Measurements from ENCODE around the gene KMT2C. TPM values are rescaled to one million over a fixed set of nuclear protein-coding genes. Genes with fewer than 3 reads are reported as not detected.
"Not testable (repeated sequence)": the region's sequence is repeated elsewhere in the genome, so short reads cannot be mapped to it uniquely, and the experiment has no call there.

The KMT2C gene
- total RNA-seq, 2 donors from 2014 or later, result 71.2 to 105 TPM

- H3K27ac Mint-ChIP-seq, result peak overlapping the region; percentile 83 to 92
- ATAC-seq, result peak in 1 of 2 donors; percentile 34
- not testable (repeated sequence) for DNase-seq (ENCODE audit: low spot score); H3K9me3 Mint-ChIP-seq; H3K36me3 Mint-ChIP-seq; H3K27me3 Mint-ChIP-seq
- H3K4me3 Mint-ChIP-seq, result peak overlapping the region; percentile 94
- peaks cover 27 to 38% of the 10 kb centered on the region in 2 donors for H3K4me1 Mint-ChIP-seq (ENCODE audit: low read depth in 2 of 2)
Observed at GRCh38 chr7:152434511-152435383, 1.1 kb downstream of the KMT2C start.

DNA sequence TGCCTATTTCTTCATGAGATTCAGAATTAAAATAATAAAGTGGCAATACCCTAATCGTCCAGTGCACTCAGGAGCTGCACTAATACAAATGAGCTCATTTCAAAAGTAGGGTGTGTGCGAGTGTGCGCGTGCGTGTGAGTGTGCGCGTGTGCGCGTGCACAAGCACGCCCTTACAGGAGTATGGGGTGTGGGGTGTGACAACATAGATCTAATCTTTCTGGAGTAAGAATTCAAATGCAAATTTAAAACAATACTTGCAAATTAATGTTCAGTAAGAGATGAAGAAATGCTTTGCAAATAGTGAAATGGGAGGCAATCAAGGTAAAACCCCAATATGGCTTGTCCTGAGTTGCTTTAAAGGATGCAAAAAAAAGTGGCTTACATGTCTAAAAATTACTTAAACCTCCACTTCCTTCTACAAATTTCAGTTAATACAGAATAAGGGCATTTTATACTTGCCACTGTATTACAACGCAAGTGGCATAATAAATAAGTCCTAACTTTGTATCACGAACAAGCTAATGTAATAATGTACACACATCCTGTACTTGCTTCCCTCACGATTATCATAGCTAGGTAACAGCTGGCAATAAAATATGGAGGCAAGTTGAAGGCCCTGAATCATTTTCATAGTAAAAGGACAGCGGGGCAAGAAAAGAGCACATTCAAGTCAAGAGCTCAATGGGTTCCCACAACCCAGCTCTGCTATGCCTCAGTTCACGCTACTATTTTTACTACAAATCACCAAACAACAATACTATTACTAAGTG lies 1.9 kb downstream of the KMT2C start:
- peak overlapping the region; percentile 94 for H3K4me3 Mint-ChIP-seq
- not testable (repeated sequence) for ATAC-seq; H3K9me3 Mint-ChIP-seq; H3K36me3 Mint-ChIP-seq; H3K27me3 Mint-ChIP-seq; DNase-seq (ENCODE audit: low spot score)
- peaks cover 29 to 41% of the 10 kb centered on the region in 2 donors for H3K4me1 Mint-ChIP-seq (ENCODE audit: low read depth in 2 of 2)
- H3K27ac Mint-ChIP-seq, result peak overlapping the region; percentile 83 to 92

- not testable (repeated sequence) for DNase-seq (ENCODE audit: low spot score); H3K27ac Mint-ChIP-seq; H3K27me3 Mint-ChIP-seq; H3K36me3 Mint-ChIP-seq; H3K9me3 Mint-ChIP-seq; ATAC-seq
- Mint-ChIP-seq H3K4me1 (ENCODE audit: low read depth in 2 of 2) (peaks cover 33 to 44% of the 10 kb centered on the region in 2 donors), H3K4me3 (peak overlapping the region; percentile 94)
Observed at GRCh38 chr7:152432735-152433134, 3.1 kb downstream of the KMT2C start.

GRCh38 chr7:152430854-152431253 lies 4.9 kb downstream of the KMT2C start:
- H3K4me1 Mint-ChIP-seq (ENCODE audit: low read depth in 2 of 2), result peaks cover 32 to 42% of the 10 kb centered on the region in 2 donors
- no peaks in the 10 kb centered on the region for H3K27me3 Mint-ChIP-seq
- ATAC-seq (no peak), DNase-seq (ENCODE audit: low spot score) (no peak)
- no peak overlapping the region for H3K27ac Mint-ChIP-seq
- H3K36me3 Mint-ChIP-seq, result no peaks in the 10 kb centered on the region
- no peak overlapping the region for H3K4me3 Mint-ChIP-seq
- H3K9me3 Mint-ChIP-seq, result no peaks in the 10 kb centered on the region

GRCh38 chr7:152430118-152430517 lies 5.7 kb downstream of the KMT2C start:
- peaks cover 38 to 49% of the 10 kb centered on the region in 2 donors for H3K4me1 Mint-ChIP-seq (ENCODE audit: low read depth in 2 of 2)
- not testable (repeated sequence) for H3K27ac Mint-ChIP-seq, H3K36me3 Mint-ChIP-seq

GRCh38 chr7:152424348-152425108 lies 11.3 kb downstream of the KMT2C start:
- H3K9me3 Mint-ChIP-seq, result no peaks in the 10 kb centered on the region
- peaks cover 52% of the 10 kb centered on the region in 2 donors for H3K4me1 Mint-ChIP-seq (ENCODE audit: low read depth in 2 of 2)
- H3K36me3 Mint-ChIP-seq, result no peaks in the 10 kb centered on the region
- ATAC-seq (peak in 1 of 2 donors; percentile 69), DNase-seq (ENCODE audit: low spot score) (no peak)
- peak overlapping the region in 1 of 2 donors; percentile 16 for H3K27ac Mint-ChIP-seq
- no peaks in the 10 kb centered on the region for H3K27me3 Mint-ChIP-seq
- H3K4me3 Mint-ChIP-seq, result peak overlapping the region; percentile 18

More at GRCh38 chr7:152430118-152430517, 5.7 kb downstream of the KMT2C start:
- not testable (repeated sequence) for H3K9me3 Mint-ChIP-seq; H3K27me3 Mint-ChIP-seq; H3K4me3 Mint-ChIP-seq; DNase-seq (ENCODE audit: low spot score); ATAC-seq

- DNase-seq (ENCODE audit: low spot score), result no peak
- H3K27me3 Mint-ChIP-seq, result no peaks in the 10 kb centered on the region
- no peak overlapping the region for H3K4me3 Mint-ChIP-seq
- H3K36me3 Mint-ChIP-seq, result no peaks in the 10 kb centered on the region
- no peak for ATAC-seq
- no peak overlapping the region for H3K27ac Mint-ChIP-seq
- H3K9me3 Mint-ChIP-seq, result no peaks in the 10 kb centered on the region
- H3K4me1 Mint-ChIP-seq (ENCODE audit: low read depth in 2 of 2), result peaks cover 52 to 53% of the 10 kb centered on the region in 2 donors
Observed at GRCh38 chr7:152423991-152424347, 11.8 kb downstream of the KMT2C start.

DNA sequence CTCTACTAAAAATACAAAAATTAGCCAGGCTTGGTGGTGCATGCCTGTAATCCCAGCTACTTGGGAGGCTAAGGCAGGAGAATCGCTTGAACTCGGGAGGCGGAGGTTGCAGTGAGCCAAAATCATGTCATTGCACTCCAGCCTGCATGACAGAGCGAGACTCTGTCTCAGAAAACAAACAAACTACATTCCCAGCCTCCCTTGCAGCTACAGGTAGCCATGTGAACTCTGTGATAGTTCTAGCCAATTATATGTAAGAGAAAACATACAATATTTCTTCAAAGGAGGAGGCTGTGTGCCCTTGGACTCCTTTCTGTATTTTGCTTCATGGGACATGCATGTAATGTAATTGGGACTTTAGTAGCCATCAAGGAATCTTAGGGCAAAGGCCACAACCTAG lies 12.6 kb downstream of the KMT2C start:
- ATAC-seq; H3K4me3 Mint-ChIP-seq; H3K27me3 Mint-ChIP-seq; DNase-seq (ENCODE audit: low spot score); H3K9me3 Mint-ChIP-seq; H3K27ac Mint-ChIP-seq; H3K36me3 Mint-ChIP-seq: not testable (repeated sequence)
- H3K4me1 Mint-ChIP-seq (ENCODE audit: low read depth in 2 of 2), result peaks cover 48% of the 10 kb centered on the region in 2 donors

GRCh38 chr7:152420950-152421349 lies 14.9 kb downstream of the KMT2C start:
- H3K9me3 Mint-ChIP-seq; H3K27ac Mint-ChIP-seq; H3K4me3 Mint-ChIP-seq; H3K27me3 Mint-ChIP-seq; ATAC-seq; H3K36me3 Mint-ChIP-seq; DNase-seq (ENCODE audit: low spot score): not testable (repeated sequence)
- peaks cover 38 to 42% of the 10 kb centered on the region in 2 donors for H3K4me1 Mint-ChIP-seq (ENCODE audit: low read depth in 2 of 2)

DNA sequence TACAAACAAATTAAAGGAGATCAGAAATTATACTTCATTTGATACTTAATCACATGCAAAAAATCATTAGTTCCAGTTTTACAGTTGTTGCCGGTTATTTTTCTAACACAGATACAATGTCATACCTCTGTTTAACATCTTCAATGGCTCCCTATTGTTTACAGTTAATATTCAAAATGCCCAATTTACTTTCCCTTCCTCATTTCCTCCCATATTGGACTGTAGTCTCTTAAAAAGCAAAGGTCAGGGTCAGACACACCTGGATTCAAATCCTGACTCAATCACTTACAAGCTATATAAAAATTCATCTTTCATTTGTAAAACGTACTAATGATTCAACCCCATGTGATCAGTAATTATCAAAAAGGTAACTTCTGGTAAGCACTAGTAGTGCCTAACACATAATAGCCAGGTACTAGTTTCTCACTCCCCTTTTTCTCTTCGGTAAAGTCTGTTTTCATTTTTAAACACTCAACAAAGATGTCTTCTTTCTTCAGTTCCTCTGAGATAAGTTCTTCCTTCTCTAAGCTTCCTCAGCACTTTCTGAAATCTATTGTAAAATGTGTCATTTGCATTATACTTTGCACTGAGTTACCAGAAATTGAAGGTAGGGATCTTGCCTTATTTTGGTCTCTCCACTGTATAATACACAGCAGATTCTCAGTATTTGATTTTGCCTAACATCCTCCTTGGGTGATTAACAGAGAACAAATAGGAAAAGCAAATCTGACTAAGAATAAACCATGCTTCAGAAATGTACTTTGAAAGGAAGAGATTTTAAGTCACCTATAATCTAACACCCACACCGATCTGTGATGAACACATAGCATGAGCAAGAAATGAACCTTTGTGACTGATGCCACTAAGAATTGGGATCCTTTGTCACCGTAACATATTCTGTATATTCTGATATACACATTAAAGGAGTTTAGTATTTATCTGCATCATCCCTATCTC lies 16.1 kb downstream of the KMT2C start:
- Mint-ChIP-seq H3K4me3 (no peak overlapping the region), H3K27me3 (no peaks in the 10 kb centered on the region), H3K36me3 (no peaks in the 10 kb centered on the region), H3K4me1 (ENCODE audit: low read depth in 2 of 2) (peaks cover 28 to 33% of the 10 kb centered on the region in 2 donors), H3K9me3 (no peaks in the 10 kb centered on the region), H3K27ac (peak overlapping the region; percentile 5 to 24)
- ATAC-seq, result no peak
- DNase-seq (ENCODE audit: low spot score), result no peak

- Mint-ChIP-seq H3K4me1 (ENCODE audit: low read depth in 2 of 2) (peaks cover 12 to 17% of the 10 kb centered on the region in 2 donors), H3K27ac (no peak overlapping the region), H3K9me3 (no peaks in the 10 kb centered on the region), H3K36me3 (no peaks in the 10 kb centered on the region), H3K4me3 (no peak overlapping the region), H3K27me3 (no peaks in the 10 kb centered on the region)
- no peak for DNase-seq (ENCODE audit: low spot score)
- ATAC-seq, result no peak
Observed at GRCh38 chr7:152414779-152415178, 21.0 kb downstream of the KMT2C start.

DNA sequence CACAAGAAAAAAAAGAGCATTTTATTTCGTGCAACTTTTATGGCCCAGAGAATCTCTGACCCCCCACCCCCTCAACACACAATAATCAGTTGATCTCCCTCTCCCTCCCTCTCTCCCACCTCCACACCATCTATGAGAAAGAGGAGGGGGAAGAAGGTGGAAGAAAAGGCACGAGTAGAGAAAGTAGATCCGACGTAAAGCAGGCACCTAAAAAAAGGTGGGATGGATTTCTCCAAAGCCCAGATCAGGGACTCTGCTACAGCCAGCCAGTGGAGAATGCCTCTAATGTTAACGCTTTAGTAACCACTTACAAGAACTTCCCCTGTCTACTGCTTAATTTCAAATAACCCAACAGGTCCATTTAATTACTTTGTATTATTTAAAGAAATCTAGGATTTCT lies 24.4 kb downstream of the KMT2C start:
- Mint-ChIP-seq H3K4me1 (ENCODE audit: low read depth in 2 of 2) (peaks cover 6 to 10% of the 10 kb centered on the region in 2 donors), H3K9me3 (peaks cover 6% of the 10 kb centered on the region), H3K27me3 (no peaks in the 10 kb centered on the region), H3K4me3 (no peak overlapping the region), H3K36me3 (no peaks in the 10 kb centered on the region), H3K27ac (peak overlapping the region in 1 of 2 donors; percentile 33)
- DNase-seq (ENCODE audit: low spot score), result no peak
- ATAC-seq, result no peak
